ENCODE measurements around the gene ULK4.

ULK4 gene

DNA sequence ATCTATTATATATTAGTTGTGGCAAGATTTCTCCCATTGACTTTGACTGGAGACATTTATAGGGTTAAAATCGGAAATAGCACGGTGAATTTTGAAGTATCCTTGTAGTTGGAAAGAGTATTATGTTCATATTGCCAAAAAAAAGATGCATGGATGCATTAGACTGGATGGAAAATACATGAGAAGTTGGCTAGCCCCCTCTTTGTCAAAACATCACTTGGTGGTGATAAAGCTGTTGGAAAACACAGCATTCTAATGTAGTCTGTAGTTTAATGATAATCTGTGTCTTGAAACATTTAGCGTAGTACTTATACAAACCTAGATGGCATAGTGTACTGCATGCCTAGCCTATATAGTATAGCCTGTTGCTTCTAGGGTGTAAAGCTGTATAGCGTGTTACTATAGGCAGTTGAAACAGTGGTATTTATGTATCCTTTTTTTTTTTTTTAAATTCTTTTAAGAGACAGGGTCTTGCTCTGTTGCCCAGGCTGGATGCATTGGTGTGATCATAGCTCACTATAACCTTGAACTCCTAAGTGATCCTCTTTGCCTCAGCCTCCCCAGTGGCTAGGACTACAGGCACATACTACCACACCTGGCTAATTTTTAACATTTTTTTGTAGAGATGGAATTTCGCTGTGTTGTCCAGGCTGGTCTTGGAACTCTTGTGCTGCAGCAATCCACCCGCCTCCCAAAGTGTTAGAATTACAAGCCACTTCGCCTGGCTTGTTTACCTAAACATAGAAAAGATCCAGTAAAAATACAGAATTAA lies 740.8 kb downstream of the ULK4 start:
- no peak for TF ChIP-seq CTCF (IDR thresholded peaks at IDR 0.05; ENCODE audit: borderline replicate concordance, extremely low read depth, low read length, poor library complexity, severe bottlenecking)
- no peak for TF ChIP-seq EZH2 (IDR thresholded peaks at IDR 0.05; ENCODE audit: borderline replicate concordance, low read depth, low read length, severe bottlenecking)
- no peak overlapping the region for H3K4me2 ChIP-seq (ENCODE audit: insufficient read depth, low read length)
- H4K20me1 ChIP-seq (ENCODE audit: insufficient read depth, low read length), result peaks cover 82% of the 10 kb centered on the region

DNA sequence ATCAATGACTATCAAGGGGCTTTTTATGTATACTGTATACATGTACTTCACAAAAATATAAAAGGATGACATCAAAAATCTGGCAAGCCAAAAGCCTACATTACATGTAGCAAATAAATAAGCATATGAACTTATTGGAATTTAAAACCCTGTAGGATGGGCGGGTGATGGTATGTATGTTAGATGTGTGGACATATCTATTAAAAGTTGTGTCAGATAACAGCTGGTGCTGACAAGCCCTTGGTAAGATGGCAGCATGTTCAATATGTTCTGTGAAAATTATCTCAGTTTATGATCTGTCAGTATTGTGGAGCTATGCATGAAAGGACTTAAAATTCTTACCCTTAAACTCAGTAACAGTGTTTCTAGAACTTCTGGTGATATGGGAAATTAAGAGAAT lies 742.5 kb downstream of the ULK4 start:
- DNase-seq (no peak), ATAC-seq (ENCODE audit: insufficient read depth, low read depth) (no peak)
- Histone ChIP-seq H4K20me1 (ENCODE audit: insufficient read depth, low read length) (peaks cover 90% of the 10 kb centered on the region), H3K79me2 (ENCODE audit: insufficient read depth, low read length) (peaks cover 99% of the 10 kb centered on the region), H3K4me3 (ENCODE audit: low read depth in 1 of 2, low read length in 2 of 2) (no peak overlapping the region), H3K4me2 (ENCODE audit: insufficient read depth, low read length) (no peak overlapping the region), H3K4me1 (ENCODE audit: insufficient read depth, low read length) (no peaks in the 10 kb centered on the region), H3K36me3 (ENCODE audit: insufficient read depth, low read length) (peaks cover 11% of the 10 kb centered on the region), H3K9ac (ENCODE audit: low read depth, low read length) (no peak overlapping the region), H3K27ac (ENCODE audit: low read length) (no peak overlapping the region), H3K27me3 (ENCODE audit: insufficient read depth, low read length, poor library complexity) (no peaks in the 10 kb centered on the region), H2AFZ (ENCODE audit: low read depth, low read length) (no peak overlapping the region), H3K9me3 (ENCODE audit: insufficient read depth, low read length, severe bottlenecking) (no peaks in the 10 kb centered on the region)
- TF ChIP-seq EZH2 (IDR thresholded peaks at IDR 0.05; ENCODE audit: borderline replicate concordance, low read depth, low read length, severe bottlenecking) (no peak), CTCF (IDR thresholded peaks at IDR 0.05; ENCODE audit: borderline replicate concordance, extremely low read depth, low read length, poor library complexity, severe bottlenecking) (no peak)

More for the DNA sequence above, 740.8 kb downstream of the ULK4 start:
- no peak for DNase-seq
- H3K4me3 ChIP-seq (ENCODE audit: low read depth in 1 of 2, low read length in 2 of 2), result no peak overlapping the region
- ATAC-seq (ENCODE audit: insufficient read depth, low read depth), result peak; percentile 45; the same call in 1 of the 3 replicates
- no peak overlapping the region for H3K27ac ChIP-seq (ENCODE audit: low read length)
- no peak overlapping the region for H2AFZ ChIP-seq (ENCODE audit: low read depth, low read length)
- H3K36me3 ChIP-seq (ENCODE audit: insufficient read depth, low read length), result peaks cover 28% of the 10 kb centered on the region
- H3K27me3 ChIP-seq (ENCODE audit: insufficient read depth, low read length, poor library complexity), result no peaks in the 10 kb centered on the region
- H3K9me3 ChIP-seq (ENCODE audit: insufficient read depth, low read length, severe bottlenecking), result no peaks in the 10 kb centered on the region
- no peak overlapping the region for H3K9ac ChIP-seq (ENCODE audit: low read depth, low read length)
- H3K4me1 ChIP-seq (ENCODE audit: insufficient read depth, low read length), result no peaks in the 10 kb centered on the region
- peaks cover 97% of the 10 kb centered on the region for H3K79me2 ChIP-seq (ENCODE audit: insufficient read depth, low read length)

- no peak overlapping the region for H3K4me2 ChIP-seq (ENCODE audit: insufficient read depth, low read length)
- no peak overlapping the region for H3K9ac ChIP-seq (ENCODE audit: low read depth, low read length)
- no peak for TF ChIP-seq CTCF (IDR thresholded peaks at IDR 0.05; ENCODE audit: borderline replicate concordance, extremely low read depth, low read length, poor library complexity, severe bottlenecking)
- no peak for TF ChIP-seq EZH2 (IDR thresholded peaks at IDR 0.05; ENCODE audit: borderline replicate concordance, low read depth, low read length, severe bottlenecking)
- DNase-seq, result no peak
- H3K9me3 ChIP-seq (ENCODE audit: insufficient read depth, low read length, severe bottlenecking), result no peaks in the 10 kb centered on the region
- no peaks in the 10 kb centered on the region for H3K27me3 ChIP-seq (ENCODE audit: insufficient read depth, low read length, poor library complexity)
- H4K20me1 ChIP-seq (ENCODE audit: insufficient read depth, low read length), result peaks cover 97% of the 10 kb centered on the region
- 0 out of 2 replicates have a peak, but pooled peaks cover under 1% of the 10 kb centered on the region for H3K36me3 ChIP-seq (ENCODE audit: insufficient read depth, low read length)
- no peak overlapping the region for H3K27ac ChIP-seq (ENCODE audit: low read length)
- ATAC-seq (ENCODE audit: insufficient read depth, low read depth), result 0 out of 3 replicates have a peak, but pooled peaks have one; percentile 9
- peaks cover 100% of the 10 kb centered on the region for H3K79me2 ChIP-seq (ENCODE audit: insufficient read depth, low read length)
- H2AFZ ChIP-seq (ENCODE audit: low read depth, low read length), result no peak overlapping the region
- no peak overlapping the region for H3K4me3 ChIP-seq (ENCODE audit: low read depth in 1 of 2, low read length in 2 of 2)
- no peaks in the 10 kb centered on the region for H3K4me1 ChIP-seq (ENCODE audit: insufficient read depth, low read length)
Observed at GRCh38 chr3:41216993-41217392, 744.9 kb downstream of the ULK4 start.

All from DND-41 (cell line).